Vagina (tissue), 2 donors: Measurements from ENCODE around the gene ERCC5.

ENCODE experiments used
- CTCF ChIP-seq, 3 experiments: fragments of 450-650 bp in 2 of 3; fragments of 200-600 bp in 1 of 3; sonication (generic) in 1 of 3; IDR thresholded peaks; one replicate each; pipeline ENCODE4 v1.5.1; 2017 to 2019; ENCODE audit warnings: antibody characterized with exemption in 3 of 3, mild to moderate bottlenecking in 2 of 3, moderate library complexity in 2 of 3
- POLR2A ChIP-seq, 2 donors: fragments of 450-650 bp; IDR thresholded peaks; one replicate each; pipeline ENCODE4 v1.6.1; 2017; ENCODE audit warnings: antibody characterized with exemption in 2 of 2, mild to moderate bottlenecking in 2 of 2, moderate library complexity in 2 of 2

- TF ChIP-seq CTCF (IDR thresholded peaks at IDR 0.05) (no peak), POLR2A (IDR thresholded peaks at IDR 0.05) (no peak)
These were observed 7.6 kb upstream of the ERCC5 start for GRCh38 chr13:102838273-102838672.
